IMR-90 (cell line): ENCODE measurements around the gene FAM98C. TPM values are rescaled to one million over a fixed set of nuclear protein-coding genes. Genes with fewer than 3 reads are reported as not detected.
A peak's percentile ranks its signal among the peaks of the same experiment; 100 is the strongest.

Source experiments
- ATAC-seq: fragments of 200-7000 bp; cut with Tn5 transposase; 2 replicates; pipeline ENCODE4 v1.9.1; 2020; ENCODE audit warnings: low read depth, mild to moderate bottlenecking, moderate library complexity
- BruUV-seq: library from RNA; stranded (reverse); fragments of 400-500 nt; replicated peaks from 2 replicates; lab custom pipeline; 2021; lab: Mats Ljungman, UMichigan
- CTCF ChIA-PET: fragments of 300-600 bp; formaldehyde crosslinking; extraction: SDS; loops from one replicate; lab custom pipeline; 2021; ENCODE audit warnings: antibody characterized with exemption; lab: Yijun Ruan, JAX
- POLR2A ChIA-PET: fragments of 300-600 bp; sonication (Branson Sonifier 250); formaldehyde crosslinking; loops from one replicate; lab custom pipeline; 2022; ENCODE audit warnings: antibody characterized with exemption; ENCODE audit not compliant: unreplicated experiment; lab: Charles Lee
- DNase-seq: peaks from one replicate; pipeline ENCODE4 v3.0.0; 2013
- H2AFZ ChIP-seq: replicated peaks from 2 replicates; pipeline ENCODE3; 2013; ENCODE audit warnings: low read length, mild to moderate bottlenecking; ENCODE audit not compliant: poor library complexity
- H2AK5ac ChIP-seq: 2 replicates; pipeline ENCODE4 v1.6.1; 2013; ENCODE audit warnings: low read depth, low read length, inconsistent platforms
- H2AK9ac ChIP-seq: replicated peaks from 2 replicates; pipeline ENCODE3; 2013; ENCODE audit warnings: mild to moderate bottlenecking, low read depth, low read length, moderate library complexity; ENCODE audit not compliant: poor library complexity
- H2BK120ac ChIP-seq: 2 replicates; pipeline ENCODE4 v1.6.1; 2013; ENCODE audit warnings: low read depth, low read length, inconsistent platforms
- H2BK15ac ChIP-seq: 3 replicates; pipeline ENCODE4 v1.6.1; 2013; ENCODE audit warnings: low read depth, low read length, inconsistent platforms
- H2BK20ac ChIP-seq: 2 replicates; pipeline ENCODE4 v1.6.1; 2013; ENCODE audit warnings: low read depth, mild to moderate bottlenecking, inconsistent platforms, low read length, moderate library complexity
- H2BK5ac ChIP-seq: 2 replicates; pipeline ENCODE4 v1.6.1; 2013; ENCODE audit warnings: mild to moderate bottlenecking, low read depth, low read length, inconsistent platforms; ENCODE audit not compliant: poor library complexity, severe bottlenecking
- H3K14ac ChIP-seq: replicated peaks from 2 replicates; pipeline ENCODE4 v1.6.1; 2013; ENCODE audit warnings: low read depth, low read length, inconsistent platforms
- H3K18ac ChIP-seq: 2 replicates; pipeline ENCODE4 v1.6.1; 2013; ENCODE audit warnings: low read depth, low read length, control low read depth
- H3K23ac ChIP-seq: 2 replicates; pipeline ENCODE4 v1.6.1; 2013; ENCODE audit warnings: low read depth, low read length, inconsistent platforms
- H3K27ac ChIP-seq: 2 replicates; pipeline ENCODE4 v1.5.1; 2013; ENCODE audit warnings: mild to moderate bottlenecking, control low read depth, low read length; ENCODE audit not compliant: insufficient read depth
- H3K27me3 ChIP-seq: 2 replicates; pipeline ENCODE4 v1.6.1; 2013; ENCODE audit warnings: low read length; ENCODE audit not compliant: control insufficient read depth, insufficient read depth
- H3K36me3 ChIP-seq: 2 replicates; pipeline ENCODE4 v1.6.1; 2013; ENCODE audit warnings: low read length, mixed read lengths; ENCODE audit not compliant: control insufficient read depth, insufficient read depth
- H3K4ac ChIP-seq: 2 replicates; pipeline ENCODE4 v1.6.1; 2013; ENCODE audit warnings: low read depth, low read length, inconsistent platforms
- H3K4me1 ChIP-seq: 2 replicates; pipeline ENCODE4 v1.6.1; 2013; ENCODE audit warnings: low read length, mixed read lengths; ENCODE audit not compliant: control insufficient read depth, insufficient read depth
- H3K4me2 ChIP-seq: 2 replicates; pipeline ENCODE4 v1.6.1; 2013; ENCODE audit warnings: low read depth, mild to moderate bottlenecking, control low read depth, low read length, moderate library complexity
- H3K4me3 ChIP-seq: 2 replicates; pipeline ENCODE4 v1.5.1; 2013; ENCODE audit warnings: low read depth, mild to moderate bottlenecking, control low read depth, low read length, moderate library complexity; ENCODE audit not compliant: insufficient read depth
- H3K56ac ChIP-seq: 2 replicates; pipeline ENCODE4 v1.6.1; 2013; ENCODE audit warnings: low read length, inconsistent platforms; ENCODE audit not compliant: insufficient read depth; ENCODE audit errors: extremely low read depth
- H3K79me1 ChIP-seq, 2 experiments: 2 replicates each; pipeline ENCODE4 v1.6.1; 2013; ENCODE audit warnings: low read length in 2 of 2, inconsistent platforms in 1 of 2, low read depth in 1 of 2
- H3K9ac ChIP-seq: 2 replicates; pipeline ENCODE4 v1.6.1; 2013; ENCODE audit warnings: low read depth, low read length, control low read depth
- H3K9me1 ChIP-seq: 2 replicates; pipeline ENCODE4 v1.6.1; 2013; ENCODE audit warnings: low read length, inconsistent platforms; ENCODE audit not compliant: insufficient read depth
- H3K9me3 ChIP-seq: 2 replicates; pipeline ENCODE4 v1.6.1; 2013; ENCODE audit warnings: low read length; ENCODE audit not compliant: control insufficient read depth, insufficient read depth
- H4K20me1 ChIP-seq: 2 replicates; pipeline ENCODE4 v1.6.1; 2013; ENCODE audit warnings: low read length, inconsistent platforms; ENCODE audit not compliant: insufficient read depth
- H4K5ac ChIP-seq: 2 replicates; pipeline ENCODE4 v1.6.1; 2013; ENCODE audit warnings: mild to moderate bottlenecking, low read depth, low read length, control low read depth
- H4K8ac ChIP-seq, 2 experiments: 2 replicates each; pipeline ENCODE4 v1.6.1; 2013; ENCODE audit warnings: low read depth in 2 of 2, low read length in 2 of 2, control low read depth in 1 of 2, inconsistent platforms in 1 of 2
- H4K91ac ChIP-seq: 2 replicates; pipeline ENCODE4 v1.6.1; 2013; ENCODE audit warnings: low read depth, low read length, inconsistent platforms; ENCODE audit not compliant: insufficient read depth
- CEBPB ChIP-seq: IDR thresholded peaks from 2 replicates; pipeline ENCODE4 v1.6.1; 2012; ENCODE audit warnings: low read depth, low read length, improper control_type of control experiment
- CHD1 ChIP-seq: IDR thresholded peaks from 2 replicates; pipeline ENCODE4 v1.6.1; 2012; ENCODE audit warnings: low read depth, low read length, improper control_type of control experiment
- MAZ ChIP-seq: IDR thresholded peaks from 2 replicates; pipeline ENCODE4 v1.6.1; 2012; ENCODE audit warnings: low read depth, mild to moderate bottlenecking, low read length, improper control_type of control experiment, moderate library complexity, borderline replicate concordance
- POLR2A ChIP-seq: IDR thresholded peaks from 2 replicates; pipeline ENCODE4 v1.6.1; 2012; ENCODE audit warnings: mild to moderate bottlenecking, low read depth, low read length
- WGBS, 2 experiments: methylation state at CpG; one replicate each; pipeline versions ENCODE4 v1.1.5 to v1.1.7; 2013; ENCODE audit warnings: missing lambda C conversion rate in 2 of 2; ENCODE audit not compliant: insufficient read length in 1 of 2; ENCODE audit errors: extremely low coverage in 2 of 2; 5-methylcytosine and 5-hydroxymethylcytosine counted together
- dilution Hi-C: fragments of 300-500 bp; cut with HindIII; formaldehyde crosslinking; loops from one replicate; pipeline ENCODE4 v1.14.3; 2018; ENCODE audit warnings: low sequenced_read_pairs; ENCODE audit not compliant: unreplicated experiment
- in situ Hi-C: fragments of 300-500 bp; cut with MboI; formaldehyde crosslinking; loops from 3 replicates; pipeline ENCODE4 v1.14.3; 2019; ENCODE audit warnings: low sequenced_read_pairs, inconsistent platforms, mixed read lengths
- intact Hi-C: fragments of 100-400 bp; cut with micrococcal nuclease; formaldehyde crosslinking; loops from 2 replicates; pipeline ENCODE4 v1.10.0; 2022
- polyA plus RNA-seq, 3 experiments: library from polyadenylated mRNA; depleted of rRNA; stranded (reverse); fragments of >200 nt; gene quantifications; 2 replicates each; pipeline ENCODE4 v1.2.3, GENCODE V29; 2012; ENCODE audit warnings: low replicate concordance in 1 of 3
- total RNA-seq: library from RNA; depleted of rRNA; stranded (reverse); fragments of >200 nt; gene quantifications from 2 replicates; pipeline ENCODE4 v1.2.3, GENCODE V29; 2012

Gene FAM98C
- total and polyA plus RNA-seq, 2 of the 4 experiments (the other 2 are of a cell fraction), result 3.6 to 17.9 TPM

DNA sequence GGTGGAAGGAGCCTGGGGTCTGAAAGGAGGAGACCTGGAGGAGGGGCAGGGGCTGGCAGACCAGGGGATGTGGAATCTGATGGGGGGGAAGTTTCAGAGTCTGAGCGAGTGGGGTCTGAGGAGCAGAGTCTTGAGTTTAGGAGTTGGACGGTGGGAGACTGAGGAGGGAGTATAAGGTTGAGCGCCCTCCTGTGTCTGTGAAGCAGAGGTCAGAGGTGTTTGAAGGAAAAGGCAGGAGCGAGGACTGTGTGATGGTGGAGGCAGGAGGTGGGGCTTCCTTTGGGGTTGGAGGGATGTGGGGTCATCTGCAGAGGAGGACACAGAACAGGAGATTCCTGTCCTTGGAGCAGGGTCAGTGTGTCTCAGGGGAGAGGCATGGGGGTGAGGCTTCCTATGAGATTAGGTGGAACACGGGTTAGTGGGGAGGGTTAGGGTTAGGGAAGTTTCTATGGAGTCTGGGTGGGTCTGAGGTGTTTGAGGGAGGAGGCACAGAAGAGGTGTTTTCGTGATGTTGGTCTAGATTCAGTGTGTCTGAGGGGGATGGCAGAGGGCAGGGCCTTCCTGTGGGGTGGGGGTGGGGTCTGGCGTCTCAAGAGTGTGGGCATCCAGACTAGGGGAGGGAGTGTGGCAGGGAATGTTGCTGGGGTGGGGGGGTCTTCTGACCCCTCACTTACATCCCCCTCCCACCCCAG is 38.9 kb downstream of the FAM98C start:
- no peak overlapping the region for H3K4ac ChIP-seq
- H3K4me3 ChIP-seq, result no peak overlapping the region
- no peak overlapping the region for H2AFZ ChIP-seq
- no peak overlapping the region for H4K8ac ChIP-seq
- H3K36me3 ChIP-seq, result no peaks in the 10 kb centered on the region
- WGBS, 2 experiments, result 33% methylated on average over 5 of the region's 7 CpGs; no CpG with 5 or more reads in 1 of the 2 experiments
- no TSS peak for BruUV-seq
- H3K23ac ChIP-seq, result no peak overlapping the region
- H3K9me1 ChIP-seq, result no peaks in the 10 kb centered on the region
- H3K79me1 ChIP-seq, result no peaks in the 10 kb centered on the region
- H3K14ac ChIP-seq, result no peak overlapping the region
- no peak overlapping the region for H2BK120ac ChIP-seq
- H2AK5ac ChIP-seq, result no peak overlapping the region
- no peaks in the 10 kb centered on the region for H3K9me3 ChIP-seq
- no peak overlapping the region for H3K4me2 ChIP-seq
- ChIA-PET POLR2A (no interaction called here), CTCF (no interaction called here)
- no peak for TF ChIP-seq CHD1
- TF ChIP-seq MAZ, result no peak
- TF ChIP-seq POLR2A, result no peak
- no peak for TF ChIP-seq CEBPB
- no peak overlapping the region for H2BK5ac ChIP-seq
- H3K9ac ChIP-seq, result no peak overlapping the region
- no peak overlapping the region for H2AK9ac ChIP-seq
- dilution Hi-C loops, result no loop called here
- no peaks in the 10 kb centered on the region for H4K20me1 ChIP-seq
- in situ Hi-C loops, result no loop called here
- no peak overlapping the region for H2BK20ac ChIP-seq
- no peak overlapping the region for H3K27ac ChIP-seq
- H4K91ac ChIP-seq, result no peak overlapping the region
- ATAC-seq (0 out of 2 replicates have a peak, but pooled peaks have one; percentile 27), DNase-seq (no peak)
- H3K27me3 ChIP-seq, result peaks cover 5% of the 10 kb centered on the region; the same call in 1 of the 2 replicates
- H2BK15ac ChIP-seq, result no peak overlapping the region
- H3K4me1 ChIP-seq, result no peaks in the 10 kb centered on the region
- H3K56ac ChIP-seq, result no peak overlapping the region
- H3K18ac ChIP-seq, result no peak overlapping the region
- H4K5ac ChIP-seq, result no peak overlapping the region
- intact Hi-C loops, result no loop called here
